A549 (cell line): Measurements from ENCODE around the gene WNT3A. TPM values are rescaled to one million over a fixed set of nuclear protein-coding genes. Genes with fewer than 3 reads are reported as not detected.
A peak's percentile ranks its signal among the peaks of the same experiment; 100 is the strongest.

ENCODE experiments used
- ATAC-seq, 2 experiments: fragments of 200-7000 bp in 1 of 2; fragments of >200 bp in 1 of 2; cut with Nextera tagmentation in 1 of 2; cut with Tn5 transposase in 1 of 2; 3 replicates each; pipeline versions ENCODE4 v1.8.0 to v1.9.1; 2018 to 2020; ENCODE audit warnings: mild to moderate bottlenecking in 1 of 2, moderate library complexity in 1 of 2
- CTCF ChIA-PET: fragments of 300-600 bp; sonication (Branson Sonifier 250); formaldehyde crosslinking; extraction: SDS; loops from one replicate; lab custom pipeline; 2021; ENCODE audit warnings: antibody characterized with exemption, inconsistent platforms; lab: Yijun Ruan, JAX
- POLR2A ChIA-PET: fragments of 350-600 bp; formaldehyde crosslinking; extraction: SDS; loops from one replicate; lab custom pipeline; 2021; ENCODE audit warnings: antibody characterized with exemption, inconsistent platforms; lab: Yijun Ruan, JAX
- DNase-seq, 2 experiments: peaks; one replicate each; pipeline versions ENCODE4 v3.0.0 to v3.0.0-alpha.2; 2011 to 2016; ENCODE audit warnings: low read depth in 1 of 2, low spot score in 1 of 2
- FAIRE-seq: peaks from 2 replicates; lab custom pipeline; 2011; peaks lifted over from hg19 to GRCh38; lab: Jason Lieb, UNC
- H3K27ac ChIP-seq, 2 experiments: fragments of >200 bp; sonication (Bioruptor Twin); formaldehyde crosslinking; 3 replicates each; pipeline ENCODE4 v1.5.1; 2016 to 2017
- H3K4me1 ChIP-seq: fragments of >200 bp; sonication (Bioruptor Twin); formaldehyde crosslinking; 3 replicates; pipeline ENCODE4 v1.6.1; 2016
- H3K4me2 ChIP-seq: fragments of >200 bp; sonication (Bioruptor Twin); formaldehyde crosslinking; 3 replicates; pipeline ENCODE4 v1.6.1; 2016
- H3K4me3 ChIP-seq: fragments of >200 bp; sonication (Bioruptor Twin); formaldehyde crosslinking; 3 replicates; pipeline ENCODE4 v1.5.1; 2016
- H3K9me3 ChIP-seq: fragments of >200 bp; sonication (Bioruptor Twin); formaldehyde crosslinking; 3 replicates; pipeline ENCODE4 v1.6.1; 2016
- ATOH8 ChIP-seq: fragments of 250-450 bp; sonication (Bioruptor Pico); IDR thresholded peaks from 2 replicates; pipeline ENCODE4 v1.5.0; 2020; ENCODE audit warnings: low read depth, mild to moderate bottlenecking, moderate library complexity
- CBX8 ChIP-seq: fragments of 200-600 bp; sonication (generic); IDR thresholded peaks from 2 replicates; pipeline ENCODE4 v1.6.1; 2016
- ELK1 ChIP-seq: fragments of 150-350 bp; IDR thresholded peaks from 2 replicates; pipeline ENCODE4 v1.6.1; 2014; ENCODE audit warnings: low read depth, mild to moderate bottlenecking, low read length
- FOXS1 ChIP-seq: fragments of 250-450 bp; sonication (Bioruptor Pico); IDR thresholded peaks from 2 replicates; pipeline ENCODE4 v1.5.0; 2020; ENCODE audit warnings: mild to moderate bottlenecking, moderate library complexity
- HDAC2 ChIP-seq: fragments of 200-600 bp; sonication (generic); IDR thresholded peaks from 2 replicates; pipeline ENCODE4 v1.6.1; 2016
- HES2 ChIP-seq: fragments of >200 bp; sonication (Bioruptor Twin); formaldehyde crosslinking; IDR thresholded peaks from 2 replicates; pipeline ENCODE4 v1.6.1; 2016
- HMGXB4 ChIP-seq: fragments of 250-450 bp; sonication (Bioruptor Pico); IDR thresholded peaks from 2 replicates; pipeline ENCODE4 v1.5.0; 2021; ENCODE audit warnings: mild to moderate bottlenecking, moderate library complexity, borderline replicate concordance
- JUNB ChIP-seq: fragments of >200 bp; sonication (Bioruptor Twin); formaldehyde crosslinking; IDR thresholded peaks from 2 replicates; pipeline ENCODE4 v1.6.1; 2016
- MAFK ChIP-seq: fragments of 450-650 bp; IDR thresholded peaks from 2 replicates; pipeline ENCODE4 v1.6.1; 2014; ENCODE audit not compliant: partially characterized antibody
- MAX ChIP-seq: IDR thresholded peaks from 2 replicates; pipeline ENCODE4 v1.6.1; 2012
- MYC ChIP-seq: IDR thresholded peaks from 2 replicates; pipeline ENCODE4 v1.6.1; 2012; ENCODE audit warnings: mild to moderate bottlenecking, inconsistent platforms, low read length, improper control_type of control experiment, borderline replicate concordance
- NPAS2 ChIP-seq: fragments of 250-450 bp; sonication (Bioruptor Pico); IDR thresholded peaks from 2 replicates; pipeline ENCODE4 v1.8.0; 2022; ENCODE audit warnings: mild to moderate bottlenecking, moderate library complexity, borderline replicate concordance
- PBX3 ChIP-seq: IDR thresholded peaks from 2 replicates; pipeline ENCODE4 v1.6.1; 2012
- REST ChIP-seq: fragments of 200-600 bp; sonication (generic); IDR thresholded peaks from 2 replicates; pipeline ENCODE4 v1.6.1; 2016; ENCODE audit warnings: antibody characterized with exemption, mild to moderate bottlenecking, moderate library complexity
- SMC3 ChIP-seq: fragments of >200 bp; sonication (Bioruptor Twin); formaldehyde crosslinking; IDR thresholded peaks from 3 replicates; pipeline ENCODE4 v1.6.1; 2018; ENCODE audit warnings: inconsistent platforms
- TFCP2L1 ChIP-seq: fragments of 250-450 bp; sonication (Bioruptor Pico); IDR thresholded peaks from 2 replicates; pipeline ENCODE4 v1.5.0; 2021; ENCODE audit warnings: mild to moderate bottlenecking
- ZFP36 ChIP-seq: fragments of 450-650 bp; IDR thresholded peaks from 2 replicates; pipeline ENCODE4 v1.6.1; 2014; ENCODE audit warnings: borderline replicate concordance; ENCODE audit not compliant: partially characterized antibody
- WGBS: methylation state at CpG from one replicate; pipeline ENCODE4 v1.1.6; 2017; ENCODE audit errors: missing lambda C conversion rate; 5-methylcytosine and 5-hydroxymethylcytosine counted together
- polyA plus RNA-seq, 4 experiments: library from polyadenylated mRNA; depleted of rRNA in 3 of 4; stranded (reverse); fragments of >200 nt; fragmentation: RNase III in 1 of 4; extraction: RNeasy Plus Mini Kit Qiagen cat#74134 plus additional on column Dnase treatment in 1 of 4; gene quantifications; 2 replicates in 3 of 4; 3 replicates in 1 of 4; pipeline ENCODE4 v1.2.3, GENCODE V29; 2011 to 2017

The WNT3A gene
- polyA plus RNA-seq, 2 of the 4 experiments (the other 2 are of a cell fraction): not detected

- H3K4me2 ChIP-seq: no peak overlapping the region
- H3K4me3 ChIP-seq: no peak overlapping the region
- POLR2A ChIA-PET: no interaction called here
- peaks cover 28% of the 10 kb centered on the region for H3K9me3 ChIP-seq
- WGBS: 95% methylated on average over 10 of the region's 13 CpGs
- DNase-seq: no peak
- no peak overlapping the region for H3K27ac ChIP-seq
- peaks cover 3% of the 10 kb centered on the region; the same call in 1 of the 3 replicates for H3K4me1 ChIP-seq
- CTCF ChIA-PET: interaction anchor here (1.4 kb wide), 1 partner anchor 35 kb away, joined by 3 read pairs; no protein-coding TSS in a partner anchor
- FAIRE-seq: no peak
- TF ChIP-seq TFCP2L1 (CRISPR knock-in tag) (no peak), MAFK (peak; percentile 33)
- ATAC-seq: no peak
Observed at GRCh38 chr1:228096416-228097332, 89.9 kb downstream of the WNT3A start.

GRCh38 chr1:228097333-228098081, 90.7 kb downstream of the WNT3A start:
- TF ChIP-seq REST (no peak), MAX (no peak), CBX8 (no peak), ZFP36 (no peak), NPAS2 (CRISPR knock-in tag) (no peak), MYC (no peak), JUNB (no peak), FOXS1 (no peak), HDAC2 (no peak), TFCP2L1 (CRISPR knock-in tag) (no peak), ATOH8 (CRISPR knock-in tag) (no peak), PBX3 (no peak), HMGXB4 (CRISPR knock-in tag) (no peak), SMC3 (no peak), ELK1 (no peak), HES2 (no peak)
- Histone ChIP-seq H3K4me1 (peaks cover 6% of the 10 kb centered on the region; the same call in 1 of the 3 replicates), H3K4me2 (no peak overlapping the region), H3K9me3 (peaks cover 28% of the 10 kb centered on the region), H3K27ac (no peak overlapping the region), H3K4me3 (no peak overlapping the region)
- CTCF ChIA-PET: interaction anchor here (0.9 to 2.4 kb wide), 3 partner anchors 20 to 98 kb away, joined by 3 to 9 read pairs (median 3); no protein-coding TSS in a partner anchor
- POLR2A ChIA-PET: interaction anchor here (1.0 kb wide), 1 partner anchor 9 kb away, joined by 3 read pairs; no protein-coding TSS in a partner anchor
- 93% methylated on average over 33 of the region's 34 CpGs for WGBS
- DNase-seq: no peak
- no peak for FAIRE-seq
- no peak for ATAC-seq
